Heart left ventricle (tissue), 16 donors: ENCODE results near the gene APCDD1. TPM values are rescaled to one million over a fixed set of nuclear protein-coding genes. Genes with fewer than 3 reads are reported as not detected.

ENCODE experiments used
- ATAC-seq, 4 donors: fragments of 200-7000 bp; cut with Tn5 transposase; one replicate each; pipeline ENCODE4 v1.9.1; 2020 to 2022; ENCODE audit warnings: moderate library complexity in 4 of 4, mild to moderate bottlenecking in 3 of 4, moderate number of reproducible peaks in 1 of 4
- DNase-seq, 5 donors: peaks; one replicate each; pipeline ENCODE4 v3.0.0-alpha.2; 2020
- H3K27ac ChIP-seq, 12 donors: fragments of 200-600 bp; sonication (generic) in 4 of 12; one replicate each; pipeline versions ENCODE4 v1.5.0 to v1.8.0; 2016 to 2022; ENCODE audit warnings: mild to moderate bottlenecking in 2 of 12
- H3K27me3 ChIP-seq, 9 donors: fragments of 200-600 bp; sonication (generic) in 2 of 9; one replicate each; pipeline versions ENCODE4 v1.5.1 to v1.8.0; 2016 to 2022; ENCODE audit warnings: mild to moderate bottlenecking in 3 of 9
- H3K36me3 ChIP-seq, 9 donors: fragments of 200-600 bp; sonication (generic) in 2 of 9; one replicate each; pipeline versions ENCODE4 v1.5.0 to v1.8.0; 2018 to 2022; ENCODE audit warnings: mild to moderate bottlenecking in 2 of 9
- H3K4me1 ChIP-seq, 12 donors: fragments of 200-600 bp; sonication (generic) in 4 of 12; one replicate each; pipeline versions ENCODE4 v1.5.0 to v1.8.0; 2016 to 2022; ENCODE audit warnings: mild to moderate bottlenecking in 3 of 12
- H3K4me3 ChIP-seq, 12 donors: fragments of 200-600 bp; sonication (generic) in 4 of 12; one replicate each; pipeline versions ENCODE4 v1.5.0 to v1.8.0; 2017 to 2022; ENCODE audit warnings: mild to moderate bottlenecking in 9 of 12, moderate library complexity in 4 of 12
- H3K9me3 ChIP-seq, 12 donors: fragments of 200-600 bp; sonication (generic) in 4 of 12; one replicate each; pipeline versions ENCODE4 v1.5.0 to v1.8.0; 2016 to 2022; ENCODE audit warnings: mild to moderate bottlenecking in 1 of 12
- CTCF ChIP-seq, 12 donors: fragments of 200-600 bp; sonication (generic) in 4 of 12; IDR thresholded peaks; one replicate each; pipeline versions ENCODE4 v1.5.0 to v1.8.0; 2018 to 2022; ENCODE audit warnings: antibody characterized with exemption in 12 of 12, mild to moderate bottlenecking in 5 of 12
- POLR2A ChIP-seq, 2 donors: fragments of 450-650 bp; IDR thresholded peaks; one replicate each; pipeline ENCODE4 v1.6.1; 2017; ENCODE audit warnings: antibody characterized with exemption in 2 of 2, mild to moderate bottlenecking in 2 of 2, moderate library complexity in 2 of 2
- WGBS, 4 donors: extraction: QIAGEN DNeasy Blood & Tissue Kit in 2 of 4; methylation state at CpG; one replicate each; pipeline versions ENCODE4 v1.1.5 to v1.1.7; 2013 to 2018; 5-methylcytosine and 5-hydroxymethylcytosine counted together
- intact Hi-C, 10 donors: fragments of 100-400 bp; cut with DNase I; formaldehyde crosslinking; loops; one replicate each; pipeline versions ENCODE4 v1.11.1 to v1.14.2; 2022
- polyA plus RNA-seq, 2 donors: library from polyadenylated mRNA; stranded (reverse); fragments of 200-250 nt; gene quantifications; one replicate each; pipeline ENCODE4 v1.2.3, GENCODE V29; 2013
- total RNA-seq, 9 donors: library from RNA; depleted of rRNA in 2 of 9; stranded (reverse); fragments of >200 nt in 2 of 9; fragmentation: NEBNext Ultra II Directional in 3 of 9; extraction: Animal tissue kit (Norgen Biotek cat#: 25700) in 3 of 9; gene quantifications; one replicate each; pipeline versions ENCODE4 v1.1.0 to v1.2.4, GENCODE V29; 2016 to 2023
- donor health status: ischemic (EF 13 %, LVEDD 7.1; RV severe dilation, severe dysfunction).
- donor health status: healthy with polysubstance abuse.
- donor health status: DM: no; HTN: yes; CAD: no.
- donor health status: DM: no; HTN: no; CAD: no.
- donor health status: ischemic (EF 25% LVEDD 6.9; RV normal size, moderate dysfunction).
- donor health status: ischemic (EF 25% LVEDD 5.7; RV mildly dilated, moderate dysfunction).
- donor health status: healthy.
- donor health status: DM: yes; HTN: yes; CAD: no.
- donor health status: ischemic (EF 35%, LVEDD 5.7; RV mildly dilated, moderate dysfunction).
- donor health status: nonischemic (EF 11% LVEDD 7.7; RV severe dilation, severe dysfunction).
- donor health status: DM: yes; HTN: yes; CAD: no.
- donor health status: PGD.
- donor health status: ischemic (EF 29% LVEDD 5.4; RV normal size, mild dysfunction).
- donor health status: nonischemic (EF 23%, LVEDD 6.1; RV moderate dilation, normal function).

The APCDD1 gene
- total and polyA plus RNA-seq, 11 donors: 7.5 to 65.4 (median 15.7) TPM

GRCh38 chr18:10431680-10432079 is 22.8 kb upstream of the APCDD1 start:
- Histone ChIP-seq H3K4me3 (no peak overlapping the region), H3K4me1 (peaks cover 0 to 3% (median 0%) of the 10 kb centered on the region in 12 donors), H3K27me3 (no peaks in the 10 kb centered on the region), H3K9me3 (no peaks in the 10 kb centered on the region), H3K36me3 (no peaks in the 10 kb centered on the region), H3K27ac (no peak overlapping the region)
- TF ChIP-seq CTCF (IDR thresholded peaks at IDR 0.05): no peak
- no peak for TF ChIP-seq POLR2A (IDR thresholded peaks at IDR 0.05)
- intact Hi-C loops: no loop called here
- 75 to 96% (median 86%) methylated on average over 2 of the region's 2 CpGs for WGBS, 4 donors
- DNase-seq (no peak), ATAC-seq (no peak)

- no peaks in the 10 kb centered on the region for H3K36me3 ChIP-seq
- intact Hi-C loops: no loop called here
Observed at GRCh38 chr18:10432781-10433180, 21.7 kb upstream of the APCDD1 start.

GRCh38 chr18:10436160-10436559 is 18.3 kb upstream of the APCDD1 start:
- Histone ChIP-seq H3K27ac (no peak overlapping the region), H3K27me3 (no peaks in the 10 kb centered on the region), H3K9me3 (no peaks in the 10 kb centered on the region), H3K4me3 (no peak overlapping the region), H3K36me3 (no peaks in the 10 kb centered on the region), H3K4me1 (no peaks in the 10 kb centered on the region)
- ATAC-seq: no peak
- intact Hi-C loops: no loop called here
- TF ChIP-seq CTCF (IDR thresholded peaks at IDR 0.05) (no peak), POLR2A (IDR thresholded peaks at IDR 0.05) (no peak)
- 96 to 100% (median 97%) methylated on average over 3 of the region's 3 CpGs for WGBS, 4 donors
- no peak for DNase-seq

More at GRCh38 chr18:10432781-10433180, 21.7 kb upstream of the APCDD1 start:
- H3K27ac ChIP-seq: no peak overlapping the region
- no peaks in the 10 kb centered on the region for H3K9me3 ChIP-seq
- TF ChIP-seq POLR2A (IDR thresholded peaks at IDR 0.05) (no peak), CTCF (IDR thresholded peaks at IDR 0.05) (no peak)
- DNase-seq (no peak), ATAC-seq (no peak)
- H3K4me3 ChIP-seq: no peak overlapping the region
- H3K27me3 ChIP-seq: no peaks in the 10 kb centered on the region
- 92 to 96% (median 94%) methylated on average over 7 of the region's 7 CpGs for WGBS, 4 donors
- H3K4me1 ChIP-seq: peaks cover 0 to 3% (median 0%) of the 10 kb centered on the region in 12 donors

- Histone ChIP-seq H3K9me3 (no peaks in the 10 kb centered on the region), H3K4me1 (no peaks in the 10 kb centered on the region), H3K27me3 (no peaks in the 10 kb centered on the region), H3K4me3 (no peak overlapping the region), H3K27ac (no peak overlapping the region), H3K36me3 (no peaks in the 10 kb centered on the region)
- DNase-seq (no peak), ATAC-seq (no peak)
- TF ChIP-seq CTCF (IDR thresholded peaks at IDR 0.05) (peak in 4 of 12 donors; percentile 22 to 54 (median 38)), POLR2A (IDR thresholded peaks at IDR 0.05) (no peak)
- intact Hi-C loops: no loop called here
Observed at GRCh38 chr18:10437837-10438236, 16.6 kb upstream of the APCDD1 start.
